SU-DHL-6 (cell line): ENCODE results near the gene KRT31.

ENCODE experiments used
- H2AFZ ChIP-seq: fragments of 200-600 bp; sonication (generic); 2 replicates; pipeline ENCODE4 v1.6.1; 2014; ENCODE audit warnings: low read depth, mild to moderate bottlenecking, moderate library complexity, mixed read lengths, antibody characterized with exemption, low read length; ENCODE audit not compliant: severe bottlenecking
- H3F3A ChIP-seq: fragments of 200-600 bp; shearing (Covaris generic); 2 replicates; pipeline ENCODE4 v1.6.0; 2016; ENCODE audit warnings: antibody characterized with exemption, mild to moderate bottlenecking; ENCODE audit not compliant: insufficient read depth
- H3K27ac ChIP-seq: fragments of 200-600 bp; sonication (generic); 2 replicates; pipeline ENCODE4 v1.5.1; 2016; ENCODE audit warnings: low read depth, mild to moderate bottlenecking, low read length, moderate library complexity, mixed read lengths
- H3K27me3 ChIP-seq: fragments of 200-600 bp; sonication (generic), shearing (Covaris generic); 2 replicates; pipeline ENCODE4 v1.6.0; 2014; ENCODE audit warnings: mild to moderate bottlenecking, low read length
- H3K36me3 ChIP-seq: fragments of 200-600 bp; sonication (generic); 2 replicates; pipeline ENCODE4 v1.6.1; 2014; ENCODE audit warnings: mild to moderate bottlenecking, low read length, mixed read lengths
- H3K4me2 ChIP-seq: fragments of 300-600, 200-600 bp; shearing (Covaris generic), sonication (generic); 2 replicates; pipeline ENCODE4 v1.6.0; 2014; ENCODE audit warnings: low read length, low read depth, mild to moderate bottlenecking; ENCODE audit not compliant: poor library complexity, severe bottlenecking
- H3K4me3 ChIP-seq: fragments of 200-600 bp; sonication (generic); 2 replicates; pipeline ENCODE4 v1.5.1; 2014; ENCODE audit warnings: antibody characterized with exemption, low read length, mild to moderate bottlenecking, mixed read lengths; ENCODE audit not compliant: insufficient read depth, poor library complexity, severe bottlenecking
- H3K79me2 ChIP-seq: fragments of 200-600 bp; sonication (generic); 2 replicates; pipeline ENCODE4 v1.6.1; 2014; ENCODE audit warnings: mild to moderate bottlenecking, low read length, moderate library complexity; ENCODE audit not compliant: insufficient read depth
- H3K9ac ChIP-seq: fragments of 200-600 bp; sonication (generic); 2 replicates; pipeline ENCODE4 v1.7.0; 2014; ENCODE audit warnings: mild to moderate bottlenecking, low read length
- H3K9me2 ChIP-seq: fragments of 200-600 bp; sonication (generic); replicated peaks from 2 replicates; pipeline ENCODE4 v1.6.1; 2014; ENCODE audit warnings: low read length; ENCODE audit not compliant: insufficient read depth
- H3K9me3 ChIP-seq: fragments of 200-600 bp; sonication (generic); 2 replicates; pipeline ENCODE4 v1.6.1; 2014; ENCODE audit warnings: low read length, mixed read lengths; ENCODE audit not compliant: insufficient read depth
- H4K20me1 ChIP-seq: fragments of 200-600 bp; sonication (generic); 2 replicates; pipeline ENCODE4 v1.6.1; 2014; ENCODE audit warnings: low read depth, mild to moderate bottlenecking, antibody characterized with exemption, low read length, moderate library complexity, mixed read lengths
- CTCF ChIP-seq: fragments of 200-600 bp; sonication (generic); IDR thresholded peaks from one replicate; pipeline ENCODE4 v1.5.1; 2017; ENCODE audit warnings: antibody characterized with exemption, mild to moderate bottlenecking, low read length, moderate library complexity; ENCODE audit not compliant: insufficient read depth, poor library complexity, severe bottlenecking
- EZH2phosphoT487 ChIP-seq: fragments of 200-600 bp; sonication (generic), shearing (Covaris generic); conservative IDR thresholded peaks from 2 replicates; pipeline ENCODE4 v1.6.1; 2018; ENCODE audit warnings: mild to moderate bottlenecking, antibody characterized with exemption, low read length, moderate library complexity, mixed read lengths

KRT31 gene

GRCh38 chr17:41390411-41390938 is 6.9 kb downstream of the KRT31 start:
- TF ChIP-seq EZH2phosphoT487 = no peak
- TF ChIP-seq CTCF = no peak
- 0 out of 2 replicates have a peak, but pooled peaks cover 4% of the 10 kb centered on the region for H3K27me3 ChIP-seq
- H3K9me3 ChIP-seq = 0 out of 2 replicates have a peak, but pooled peaks cover 3% of the 10 kb centered on the region

GRCh38 chr17:41387670-41388069 is 9.7 kb downstream of the KRT31 start:
- Histone ChIP-seq H3K4me3 (no peak overlapping the region), H4K20me1 (no peaks in the 10 kb centered on the region), H3K4me2 (no peak overlapping the region), H3K79me2 (no peaks in the 10 kb centered on the region), H3K9ac (no peak overlapping the region), H3K36me3 (no peaks in the 10 kb centered on the region), H3K9me3 (0 out of 2 replicates have a peak, but pooled peaks cover 3% of the 10 kb centered on the region), H3K27me3 (0 out of 2 replicates have a peak, but pooled peaks cover 7% of the 10 kb centered on the region), H3K9me2 (no peaks in the 10 kb centered on the region), H3F3A (no peaks in the 10 kb centered on the region), H2AFZ (no peak overlapping the region), H3K27ac (no peak overlapping the region)
- TF ChIP-seq CTCF (no peak), EZH2phosphoT487 (no peak)

More at GRCh38 chr17:41390411-41390938, 6.9 kb downstream of the KRT31 start:
- Histone ChIP-seq H3K79me2 (no peaks in the 10 kb centered on the region), H3K9ac (no peak overlapping the region), H4K20me1 (no peaks in the 10 kb centered on the region), H3K4me2 (no peak overlapping the region), H3K36me3 (no peaks in the 10 kb centered on the region), H2AFZ (no peak overlapping the region), H3K27ac (no peak overlapping the region), H3F3A (no peaks in the 10 kb centered on the region), H3K9me2 (no peaks in the 10 kb centered on the region), H3K4me3 (no peak overlapping the region)

- H3K4me3 ChIP-seq = no peak overlapping the region
- H2AFZ ChIP-seq = no peak overlapping the region
- H4K20me1 ChIP-seq = no peaks in the 10 kb centered on the region
- no peaks in the 10 kb centered on the region for H3F3A ChIP-seq
- H3K36me3 ChIP-seq = no peaks in the 10 kb centered on the region
- TF ChIP-seq CTCF = no peak
- TF ChIP-seq EZH2phosphoT487 = no peak
- H3K9me2 ChIP-seq = no peaks in the 10 kb centered on the region
- H3K9me3 ChIP-seq = 0 out of 2 replicates have a peak, but pooled peaks cover 3% of the 10 kb centered on the region
- H3K27me3 ChIP-seq = 0 out of 2 replicates have a peak, but pooled peaks cover 4% of the 10 kb centered on the region
- no peak overlapping the region for H3K27ac ChIP-seq
- no peak overlapping the region for H3K4me2 ChIP-seq
- no peaks in the 10 kb centered on the region for H3K79me2 ChIP-seq
- H3K9ac ChIP-seq = no peak overlapping the region
Observed at GRCh38 chr17:41386227-41386626, 11.2 kb downstream of the KRT31 start.
